ENCODE data around the gene FAM13A. TPM values are rescaled to one million over a fixed set of nuclear protein-coding genes. Genes with fewer than 3 reads are reported as not detected.

Gene FAM13A
- total and polyA plus RNA-seq, 2 of the 4 experiments (the other 2 are of a cell fraction): 13.1 to 22.0 TPM

GRCh38 chr4:89000844-89001360 is 56.1 kb downstream of the FAM13A start:
- H3K18ac ChIP-seq (ENCODE audit: low read depth, low read length): no peak overlapping the region
- H3K9ac ChIP-seq (ENCODE audit: low read depth, low read length): no peak overlapping the region
- ChIA-PET POLR2A (ENCODE audit: unreplicated experiment) (no interaction called here), CTCF (interaction anchor here (0.6 to 0.8 kb wide), 2 partner anchors 295 to 714 kb away, joined by 3 to 4 read pairs; no protein-coding TSS in a partner anchor)
- no peak overlapping the region for H3K56ac ChIP-seq (ENCODE audit: extremely low read depth, insufficient read depth, low read length)
- dilution Hi-C loops (cut with HindIII; ENCODE audit: low sequenced_read_pairs, unreplicated experiment) (no loop called here), intact Hi-C loops (cut with micrococcal nuclease) (no loop called here), in situ Hi-C loops (cut with MboI; ENCODE audit: low sequenced_read_pairs) (no loop called here)
- H3K4ac ChIP-seq (ENCODE audit: low read depth, low read length): no peak overlapping the region
- WGBS, 2 experiments (ENCODE audit: extremely low coverage in 2 of 2, insufficient read length in 1 of 2): no CpG with 5 or more reads among the region's 3 CpGs
- H3K9me3 ChIP-seq (ENCODE audit: control insufficient read depth, insufficient read depth, low read length): no peaks in the 10 kb centered on the region
- no peak overlapping the region for H3K23ac ChIP-seq (ENCODE audit: low read depth, low read length)
- H3K27me3 ChIP-seq (ENCODE audit: control insufficient read depth, insufficient read depth, low read length): no peaks in the 10 kb centered on the region
- no peaks in the 10 kb centered on the region for H4K20me1 ChIP-seq (ENCODE audit: insufficient read depth, low read length)
- no peaks in the 10 kb centered on the region for H3K79me1 ChIP-seq (ENCODE audit: low read depth in 1 of 2, low read length in 2 of 2)
- H3K14ac ChIP-seq (replicated peaks; ENCODE audit: low read depth, low read length): no peak overlapping the region
- no peak overlapping the region for H3K4me3 ChIP-seq (ENCODE audit: insufficient read depth, low read depth, low read length)
- ATAC-seq (ENCODE audit: low read depth) (no peak), DNase-seq (peak; percentile 60)
- peaks cover 3% of the 10 kb centered on the region; the same call in 1 of the 2 replicates for H3K36me3 ChIP-seq (ENCODE audit: control insufficient read depth, insufficient read depth, low read length)
- no TSS peak for BruUV-seq (replicated peaks)
- H2BK5ac ChIP-seq (ENCODE audit: low read depth, low read length, poor library complexity, severe bottlenecking): no peak overlapping the region
- H3K9me1 ChIP-seq (ENCODE audit: insufficient read depth, low read length): no peaks in the 10 kb centered on the region
- H4K5ac ChIP-seq (ENCODE audit: low read depth, low read length): no peak overlapping the region
- H2BK120ac ChIP-seq (ENCODE audit: low read depth, low read length): no peak overlapping the region
- H3K27ac ChIP-seq (ENCODE audit: insufficient read depth, low read length): no peak overlapping the region
- H2AK5ac ChIP-seq (ENCODE audit: low read depth, low read length): no peak overlapping the region
- no peak overlapping the region for H3K4me2 ChIP-seq (ENCODE audit: low read depth, low read length)
- H4K8ac ChIP-seq (ENCODE audit: low read depth in 2 of 2, low read length in 2 of 2): no peak overlapping the region
- H2AK9ac ChIP-seq (replicated peaks; ENCODE audit: low read depth, low read length, poor library complexity): no peak overlapping the region
- no peak overlapping the region for H2BK15ac ChIP-seq (ENCODE audit: low read depth, low read length)
- H3K4me1 ChIP-seq (ENCODE audit: control insufficient read depth, insufficient read depth, low read length): no peaks in the 10 kb centered on the region
- H2BK20ac ChIP-seq (ENCODE audit: low read depth, low read length): no peak overlapping the region
- H2AFZ ChIP-seq (replicated peaks; ENCODE audit: low read length, poor library complexity): no peak overlapping the region
- no peak overlapping the region for H4K91ac ChIP-seq (ENCODE audit: insufficient read depth, low read depth, low read length)
- TF ChIP-seq FOS (IDR thresholded peaks at IDR 0.05; ENCODE audit: low read depth, low read length): no peak
- TF ChIP-seq MAFK (IDR thresholded peaks at IDR 0.05; ENCODE audit: low read depth, low read length): 0 out of 2 replicates have a peak, but pooled peaks have one; percentile 3
- no peak for TF ChIP-seq MAZ (IDR thresholded peaks at IDR 0.05; ENCODE audit: borderline replicate concordance, low read depth, low read length)
- TF ChIP-seq CHD1 (IDR thresholded peaks at IDR 0.05; ENCODE audit: low read depth, low read length): no peak
- TF ChIP-seq ELK1 (IDR thresholded peaks at IDR 0.05; ENCODE audit: borderline replicate concordance, low read depth, low read length): no peak
- TF ChIP-seq CTCF (conservative IDR thresholded peaks at IDR 0.05; ENCODE audit: low read depth, low read length): no peak
- TF ChIP-seq POLR2A (IDR thresholded peaks at IDR 0.05; ENCODE audit: low read depth, low read length): no peak
- no peak for TF ChIP-seq USF2 (IDR thresholded peaks at IDR 0.05; ENCODE audit: low read depth, low read length)
- TF ChIP-seq CEBPB (IDR thresholded peaks at IDR 0.05; ENCODE audit: low read depth, low read length): peak; percentile 68
- no peak for TF ChIP-seq RFX5 (IDR thresholded peaks at IDR 0.05; ENCODE audit: low read depth, low read length)
- TF ChIP-seq RAD21 (IDR thresholded peaks at IDR 0.05; ENCODE audit: low read length): no peak
- no peak for TF ChIP-seq BHLHE40 (IDR thresholded peaks at IDR 0.05; ENCODE audit: low read depth, low read length)
- TF ChIP-seq SMC3 (IDR thresholded peaks at IDR 0.05; ENCODE audit: low read depth, low read length): no peak
- TF ChIP-seq NFE2L2 (IDR thresholded peaks at IDR 0.05; ENCODE audit: low read depth, low read length): peak; percentile 55; the same call in 1 of the 2 replicates
- no peak for TF ChIP-seq MXI1 (IDR thresholded peaks at IDR 0.05; ENCODE audit: borderline replicate concordance, low read depth, low read length)
- no peak for TF ChIP-seq RCOR1 (IDR thresholded peaks at IDR 0.05; ENCODE audit: insufficient replicate concordance, low read length)

Data from IMR-90 (cell line).